Measurements from ENCODE around the gene MYO18B. TPM values are rescaled to one million over a fixed set of nuclear protein-coding genes. Genes with fewer than 3 reads are reported as not detected.

The MYO18B gene
- total RNA-seq, 1 donor from 2014 or later, result 1.1 TPM

DNA sequence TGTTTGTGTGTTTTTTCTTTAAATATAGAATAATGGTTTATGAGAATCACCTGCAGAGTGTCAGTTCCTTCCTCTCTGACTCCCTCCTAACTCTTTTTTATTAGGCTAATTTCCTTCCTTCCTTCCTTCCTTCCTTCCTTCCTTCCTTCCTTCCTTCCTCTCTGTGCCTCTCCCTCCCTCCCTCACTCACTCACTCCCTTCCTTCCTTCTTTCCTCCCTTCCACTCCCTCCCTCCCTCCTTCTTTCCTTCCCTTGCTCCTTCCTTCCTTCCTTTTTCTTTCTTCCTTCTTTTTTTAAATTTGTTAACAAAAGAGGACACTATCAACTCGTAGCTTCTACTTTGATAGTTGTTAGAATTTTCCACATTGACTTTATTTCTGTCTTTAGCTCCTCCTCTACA is 274.9 kb downstream of the MYO18B start:
- H3K27ac Mint-ChIP-seq, result no peak overlapping the region
- no peaks in the 10 kb centered on the region for H3K36me3 Mint-ChIP-seq (ENCODE audit: low read depth)
- H3K27me3 Mint-ChIP-seq (ENCODE audit: insufficient read depth), result no peaks in the 10 kb centered on the region
- intact Hi-C loops (cut with micrococcal nuclease), result no loop called here
- DNase-seq (ENCODE audit: low spot score), result no peak
- H3K4me1 Mint-ChIP-seq (ENCODE audit: low read depth), result no peaks in the 10 kb centered on the region
- no peaks in the 10 kb centered on the region for H3K9me3 Mint-ChIP-seq
- no peak overlapping the region for H3K4me3 Mint-ChIP-seq

DNA sequence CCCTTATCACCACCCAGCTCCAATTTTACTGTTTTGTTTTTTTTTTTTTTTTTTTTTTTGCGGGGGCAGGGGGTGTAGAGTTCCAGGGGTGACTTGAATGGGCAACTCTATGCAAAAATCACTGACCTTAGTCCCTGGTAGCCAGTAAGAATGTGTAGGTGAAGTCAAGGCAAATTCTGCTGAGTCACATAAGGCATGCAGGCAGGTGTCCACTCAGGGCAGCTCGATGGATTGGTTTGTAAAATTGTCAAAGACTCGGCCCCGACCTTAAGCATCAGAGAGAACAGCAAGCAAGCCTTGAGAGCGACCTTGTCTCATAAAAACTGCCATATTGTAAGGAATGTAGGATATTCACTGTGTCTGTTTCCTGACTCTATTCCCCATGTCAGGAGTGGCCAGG is 275.9 kb downstream of the MYO18B start:
- no peaks in the 10 kb centered on the region for H3K9me3 Mint-ChIP-seq
- H3K4me3 Mint-ChIP-seq, result no peak overlapping the region
- no peaks in the 10 kb centered on the region for H3K27me3 Mint-ChIP-seq (ENCODE audit: insufficient read depth)
- H3K27ac Mint-ChIP-seq, result no peak overlapping the region
- H3K4me1 Mint-ChIP-seq (ENCODE audit: low read depth), result no peaks in the 10 kb centered on the region
- intact Hi-C loops (cut with micrococcal nuclease), result no loop called here
- no peaks in the 10 kb centered on the region for H3K36me3 Mint-ChIP-seq (ENCODE audit: low read depth)
- DNase-seq (ENCODE audit: low spot score), result no peak

DNA sequence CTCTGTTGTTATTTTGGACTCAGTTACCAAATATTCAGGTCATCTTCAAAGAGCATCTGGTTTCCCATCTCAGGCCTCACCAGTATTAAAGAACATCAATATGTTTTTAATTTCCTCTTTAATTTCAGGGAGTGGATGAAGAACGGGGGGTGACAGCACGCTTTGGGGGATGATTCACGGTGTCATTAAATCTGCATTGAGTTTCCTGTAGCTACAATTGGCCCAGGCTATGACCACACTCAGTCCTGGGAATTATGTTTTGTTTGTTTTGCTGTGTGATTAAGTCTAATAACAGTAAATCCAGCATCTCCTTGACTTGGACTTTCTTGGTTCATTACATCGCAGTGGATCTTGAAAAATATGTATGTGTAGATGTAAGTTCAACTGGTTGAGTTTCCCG is 277.6 kb downstream of the MYO18B start:
- DNase-seq (ENCODE audit: low spot score), result no peak
- Mint-ChIP-seq H3K4me3 (no peak overlapping the region), H3K4me1 (ENCODE audit: low read depth) (no peaks in the 10 kb centered on the region), H3K36me3 (ENCODE audit: low read depth) (no peaks in the 10 kb centered on the region), H3K27me3 (ENCODE audit: insufficient read depth) (no peaks in the 10 kb centered on the region), H3K27ac (no peak overlapping the region), H3K9me3 (no peaks in the 10 kb centered on the region)
- intact Hi-C loops (cut with micrococcal nuclease), result no loop called here

DNA sequence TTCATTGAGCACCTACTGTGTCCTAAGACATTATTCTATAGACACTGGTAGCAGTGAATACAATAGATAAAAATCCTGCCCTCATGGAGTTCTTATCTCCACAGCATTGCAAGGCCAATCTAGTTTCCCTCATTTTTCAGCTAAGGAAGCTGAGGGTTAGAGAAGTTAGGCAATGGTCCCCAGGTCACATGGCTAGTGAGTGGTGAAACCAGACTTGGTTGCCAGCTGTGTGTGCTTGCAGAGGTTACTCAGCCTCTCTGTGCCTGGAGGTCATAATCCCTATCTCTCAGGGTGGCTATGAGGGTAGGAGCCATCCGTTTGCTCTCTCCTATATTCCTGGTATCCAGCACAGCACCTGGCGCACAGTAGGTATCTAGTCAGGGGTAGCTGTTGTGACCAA is 279.5 kb downstream of the MYO18B start:
- Mint-ChIP-seq H3K4me1 (ENCODE audit: low read depth) (no peaks in the 10 kb centered on the region), H3K27ac (no peak overlapping the region), H3K36me3 (ENCODE audit: low read depth) (no peaks in the 10 kb centered on the region), H3K4me3 (no peak overlapping the region), H3K9me3 (no peaks in the 10 kb centered on the region), H3K27me3 (ENCODE audit: insufficient read depth) (no peaks in the 10 kb centered on the region)
- no peak for DNase-seq (ENCODE audit: low spot score)
- intact Hi-C loops (cut with micrococcal nuclease), result no loop called here

DNA sequence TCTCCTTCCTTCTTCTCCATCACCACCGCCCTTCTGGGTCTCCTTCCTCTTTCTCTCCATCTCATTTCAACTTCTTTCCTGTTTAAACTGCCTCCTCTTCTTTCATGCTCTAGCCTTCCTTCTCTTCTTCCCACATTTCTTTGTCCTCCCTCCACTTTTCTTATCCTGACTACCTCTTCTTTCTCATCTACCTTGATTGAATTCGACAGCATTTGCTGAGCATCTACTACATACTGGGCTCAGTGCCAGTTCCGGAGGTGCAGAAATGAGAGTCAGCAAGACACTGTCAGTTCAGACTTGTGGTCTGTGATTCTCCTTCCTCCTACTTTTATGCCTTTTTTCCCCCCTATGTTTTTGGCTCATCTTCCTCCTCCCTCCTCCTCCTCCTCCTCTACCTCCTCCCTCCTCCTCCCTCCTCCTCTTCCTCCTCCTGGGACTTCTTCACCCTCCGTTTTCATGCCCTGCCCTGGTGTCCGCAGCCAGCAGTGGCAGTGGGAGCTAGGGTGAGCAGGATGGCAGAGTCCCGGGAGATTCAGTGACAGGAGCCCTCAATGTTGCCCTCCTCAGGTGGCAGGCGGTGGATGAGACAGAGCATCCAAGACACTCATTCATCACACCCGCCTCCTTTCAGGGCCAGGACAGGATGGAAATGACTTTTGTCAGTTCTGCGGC is 281.3 kb downstream of the MYO18B start:
- no peak overlapping the region for H3K4me3 Mint-ChIP-seq
- intact Hi-C loops (cut with micrococcal nuclease), result no loop called here
- no peak for DNase-seq (ENCODE audit: low spot score)

DNA sequence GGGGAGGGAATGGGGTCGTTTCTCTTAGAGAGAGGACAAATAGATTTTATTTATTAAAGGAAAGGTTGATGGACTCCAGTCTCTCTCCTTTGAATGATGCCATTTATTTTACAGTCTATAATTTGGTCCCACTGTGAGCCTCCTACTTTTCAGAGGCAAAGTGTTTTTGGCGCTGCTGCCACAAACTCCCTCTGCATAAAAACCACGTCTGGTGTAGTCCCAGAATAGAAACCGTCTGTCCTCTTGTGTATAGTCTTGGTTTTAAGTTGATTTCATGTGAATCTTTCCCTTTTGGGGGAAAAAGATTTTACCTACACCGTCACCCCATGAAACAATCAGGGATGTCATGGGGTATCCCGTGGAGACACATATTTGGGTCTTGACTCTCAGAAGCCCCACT is 283.6 kb downstream of the MYO18B start:
- H3K36me3 Mint-ChIP-seq (ENCODE audit: low read depth), result no peaks in the 10 kb centered on the region

More for the DNA sequence above, 281.3 kb downstream of the MYO18B start:
- no peaks in the 10 kb centered on the region for H3K4me1 Mint-ChIP-seq (ENCODE audit: low read depth)
- no peak overlapping the region for H3K27ac Mint-ChIP-seq
- H3K9me3 Mint-ChIP-seq, result no peaks in the 10 kb centered on the region
- H3K27me3 Mint-ChIP-seq (ENCODE audit: insufficient read depth), result no peaks in the 10 kb centered on the region
- no peaks in the 10 kb centered on the region for H3K36me3 Mint-ChIP-seq (ENCODE audit: low read depth)

DNA sequence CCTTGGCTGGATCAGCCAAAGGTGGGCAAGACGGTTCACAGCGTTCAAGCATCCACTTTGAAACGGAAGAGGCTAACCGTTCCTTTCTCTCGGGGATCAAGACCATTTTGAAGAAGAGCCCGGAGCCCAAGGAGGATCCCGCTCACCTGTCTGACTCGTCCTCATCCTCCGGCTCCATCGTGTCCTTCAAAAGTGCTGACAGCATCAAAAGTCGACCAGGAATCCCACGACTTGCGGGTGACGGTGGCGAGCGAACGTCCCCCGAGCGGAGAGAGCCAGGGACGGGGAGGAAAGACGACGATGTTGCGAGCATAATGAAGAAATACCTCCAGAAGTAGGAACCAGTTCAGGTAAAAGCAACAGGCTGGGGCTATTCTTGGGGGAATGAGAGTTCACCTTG is 285.4 kb downstream of the MYO18B start:
- Mint-ChIP-seq H3K27me3 (ENCODE audit: insufficient read depth) (no peaks in the 10 kb centered on the region), H3K27ac (no peak overlapping the region), H3K9me3 (no peaks in the 10 kb centered on the region), H3K36me3 (ENCODE audit: low read depth) (no peaks in the 10 kb centered on the region), H3K4me1 (ENCODE audit: low read depth) (no peaks in the 10 kb centered on the region), H3K4me3 (no peak overlapping the region)
- intact Hi-C loops (cut with micrococcal nuclease), result no loop called here
- no peak for DNase-seq (ENCODE audit: low spot score)

More for the DNA sequence above, 283.6 kb downstream of the MYO18B start:
- H3K4me3 Mint-ChIP-seq, result no peak overlapping the region
- no peaks in the 10 kb centered on the region for H3K4me1 Mint-ChIP-seq (ENCODE audit: low read depth)
- intact Hi-C loops (cut with micrococcal nuclease), result no loop called here
- no peak overlapping the region for H3K27ac Mint-ChIP-seq
- no peaks in the 10 kb centered on the region for H3K27me3 Mint-ChIP-seq (ENCODE audit: insufficient read depth)
- no peak for DNase-seq (ENCODE audit: low spot score)
- no peaks in the 10 kb centered on the region for H3K9me3 Mint-ChIP-seq

DNA sequence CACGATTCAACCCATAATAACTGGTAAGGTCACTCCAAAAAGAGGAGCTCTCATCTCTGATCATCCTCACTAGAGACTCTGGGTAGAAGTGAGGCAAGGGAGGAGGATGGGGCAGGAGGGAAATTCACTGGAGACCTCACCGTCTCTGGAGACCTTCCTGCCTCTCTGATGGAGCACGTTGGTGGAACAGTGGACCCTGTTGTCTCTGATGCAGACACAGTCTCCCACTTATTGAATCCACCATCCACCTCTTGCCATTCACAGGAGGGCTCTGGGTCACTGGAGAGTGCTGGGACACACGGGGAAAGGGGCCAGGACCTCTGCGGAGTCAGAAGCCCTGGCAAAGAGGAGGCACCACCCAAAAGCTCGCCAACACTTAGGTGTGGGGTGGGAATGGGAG is 289.7 kb downstream of the MYO18B start:
- Mint-ChIP-seq H3K27me3 (ENCODE audit: insufficient read depth) (no peaks in the 10 kb centered on the region), H3K4me1 (ENCODE audit: low read depth) (no peaks in the 10 kb centered on the region), H3K36me3 (ENCODE audit: low read depth) (no peaks in the 10 kb centered on the region), H3K9me3 (peaks cover 13% of the 10 kb centered on the region), H3K27ac (no peak overlapping the region), H3K4me3 (no peak overlapping the region)
- no peak for DNase-seq (ENCODE audit: low spot score)
- intact Hi-C loops (cut with micrococcal nuclease), result no loop called here

DNA sequence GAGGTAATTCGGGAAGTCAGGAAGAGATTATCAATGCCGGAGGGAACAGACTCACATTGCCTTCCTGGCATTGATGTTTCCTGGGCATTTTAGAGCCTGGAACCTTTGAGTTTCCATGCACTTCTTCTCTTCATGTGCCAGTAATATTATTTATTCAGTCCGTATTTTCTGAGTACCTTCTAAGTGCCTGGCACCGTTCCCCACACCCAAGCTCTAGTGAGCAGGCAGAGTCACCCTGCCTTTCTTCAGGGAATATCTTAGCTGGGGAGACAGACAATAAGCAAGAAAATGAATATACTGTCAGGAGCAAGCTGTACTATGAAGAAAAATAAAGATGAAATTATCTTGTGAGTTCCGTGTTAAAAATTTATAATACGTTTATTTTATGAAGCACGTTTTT is 291.1 kb downstream of the MYO18B start:
- intact Hi-C loops (cut with micrococcal nuclease), result no loop called here
- DNase-seq (ENCODE audit: low spot score), result no peak
- H3K27ac Mint-ChIP-seq, result no peak overlapping the region
- H3K36me3 Mint-ChIP-seq (ENCODE audit: low read depth), result no peaks in the 10 kb centered on the region
- H3K4me3 Mint-ChIP-seq, result no peak overlapping the region
- no peaks in the 10 kb centered on the region for H3K27me3 Mint-ChIP-seq (ENCODE audit: insufficient read depth)
- H3K9me3 Mint-ChIP-seq, result peaks cover 14% of the 10 kb centered on the region
- H3K4me1 Mint-ChIP-seq (ENCODE audit: low read depth), result no peaks in the 10 kb centered on the region

DNA sequence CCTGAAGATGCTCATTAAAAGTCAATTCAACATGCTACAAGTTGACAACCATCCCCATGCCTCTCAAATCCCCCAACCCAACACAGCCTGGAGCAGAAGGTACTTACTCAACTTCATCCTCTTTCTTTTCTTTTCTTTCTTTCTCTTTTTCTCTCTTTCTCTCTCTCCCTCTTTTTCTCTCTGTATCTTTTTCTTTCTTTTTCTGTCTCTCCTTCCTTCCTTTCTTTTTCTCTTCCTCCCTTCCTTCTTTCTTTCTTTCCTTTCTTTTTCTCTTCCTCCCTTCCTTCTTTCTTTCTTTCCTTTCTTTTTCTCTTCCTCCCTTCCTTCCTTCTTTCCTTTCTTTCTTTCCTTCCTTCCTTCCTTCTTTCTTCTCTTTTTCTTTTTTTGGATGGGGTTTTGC is 291.6 kb downstream of the MYO18B start:
- Mint-ChIP-seq H3K4me1 (ENCODE audit: low read depth) (no peaks in the 10 kb centered on the region), H3K36me3 (ENCODE audit: low read depth) (no peaks in the 10 kb centered on the region), H3K9me3 (peaks cover 14% of the 10 kb centered on the region), H3K4me3 (no peak overlapping the region), H3K27me3 (ENCODE audit: insufficient read depth) (no peaks in the 10 kb centered on the region), H3K27ac (no peak overlapping the region)
- no peak for DNase-seq (ENCODE audit: low spot score)
- intact Hi-C loops (cut with micrococcal nuclease), result no loop called here

DNA sequence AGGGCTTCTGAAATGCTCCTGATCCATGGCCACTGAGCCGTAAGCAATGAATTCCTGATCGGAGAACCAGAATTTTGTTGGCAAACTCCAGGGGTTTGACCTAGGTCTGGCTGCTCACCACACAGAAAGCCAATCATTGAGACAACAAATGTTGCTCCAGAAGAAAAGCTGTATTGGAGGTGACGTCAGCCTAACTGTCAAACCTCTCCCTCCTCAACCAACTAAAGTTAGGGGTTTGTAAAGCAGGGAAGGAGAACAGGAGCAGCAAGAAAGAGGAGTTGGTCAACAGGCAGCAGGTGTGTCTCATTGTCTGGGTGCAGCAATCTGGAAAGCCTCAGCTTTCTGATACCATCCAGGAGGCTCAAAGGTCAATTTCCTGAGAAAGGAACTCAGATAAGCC is 293.5 kb downstream of the MYO18B start:
- no peak for DNase-seq (ENCODE audit: low spot score)
- Mint-ChIP-seq H3K36me3 (ENCODE audit: low read depth) (no peaks in the 10 kb centered on the region), H3K9me3 (peaks cover 14% of the 10 kb centered on the region), H3K27me3 (ENCODE audit: insufficient read depth) (no peaks in the 10 kb centered on the region), H3K4me3 (no peak overlapping the region), H3K27ac (no peak overlapping the region), H3K4me1 (ENCODE audit: low read depth) (no peaks in the 10 kb centered on the region)
- intact Hi-C loops (cut with micrococcal nuclease), result no loop called here

DNA sequence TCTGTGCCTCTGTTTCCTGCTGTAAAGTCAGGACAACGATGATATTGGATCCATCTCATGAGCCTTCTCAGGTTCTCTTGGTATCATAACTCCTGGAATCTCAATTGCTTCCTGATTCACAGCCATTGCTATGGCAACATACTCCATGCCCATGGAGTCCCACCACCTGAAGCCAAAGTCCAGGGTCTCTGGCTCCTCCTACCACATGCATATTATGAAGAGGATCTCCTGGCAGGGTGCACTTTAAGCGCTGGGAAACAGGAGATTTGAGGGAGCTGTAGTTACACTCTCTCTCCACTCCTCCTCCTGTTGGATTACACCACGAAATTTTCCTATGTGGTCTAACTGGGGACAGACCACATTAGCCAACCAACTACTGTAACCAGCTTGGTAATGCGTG is 296.4 kb downstream of the MYO18B start:
- Mint-ChIP-seq H3K4me3 (no peak overlapping the region), H3K9me3 (peaks cover 14% of the 10 kb centered on the region), H3K36me3 (ENCODE audit: low read depth) (no peaks in the 10 kb centered on the region), H3K27me3 (ENCODE audit: insufficient read depth) (no peaks in the 10 kb centered on the region), H3K4me1 (ENCODE audit: low read depth) (no peaks in the 10 kb centered on the region), H3K27ac (no peak overlapping the region)
- DNase-seq (ENCODE audit: low spot score), result no peak
- intact Hi-C loops (cut with micrococcal nuclease), result no loop called here

DNA sequence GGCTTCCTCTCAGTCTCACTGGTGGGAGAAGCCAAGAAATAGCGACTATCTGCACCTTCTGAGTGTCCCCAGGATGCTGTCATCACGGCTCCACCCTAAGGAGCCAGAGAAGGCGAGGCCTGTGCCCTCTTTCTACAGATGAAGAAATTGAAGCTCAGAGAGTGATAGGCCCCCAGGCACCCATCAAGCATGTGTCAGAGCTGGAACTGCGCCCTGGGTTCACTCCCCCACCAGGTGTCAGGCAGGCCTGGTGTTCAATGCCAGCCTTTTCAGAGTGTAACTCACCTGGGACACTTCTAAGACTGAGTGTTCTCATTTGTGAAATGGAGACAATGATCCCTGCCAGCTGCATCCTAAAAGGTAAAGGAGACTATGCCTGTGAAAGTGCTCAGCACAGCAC is 299.9 kb downstream of the MYO18B start:
- H3K27ac Mint-ChIP-seq, result no peak overlapping the region
- H3K9me3 Mint-ChIP-seq, result no peaks in the 10 kb centered on the region
- no peak overlapping the region for H3K4me3 Mint-ChIP-seq
- DNase-seq (ENCODE audit: low spot score), result no peak
- no peaks in the 10 kb centered on the region for H3K4me1 Mint-ChIP-seq (ENCODE audit: low read depth)
- intact Hi-C loops (cut with micrococcal nuclease), result no loop called here
- H3K27me3 Mint-ChIP-seq (ENCODE audit: insufficient read depth), result no peaks in the 10 kb centered on the region
- H3K36me3 Mint-ChIP-seq (ENCODE audit: low read depth), result no peaks in the 10 kb centered on the region

DNA sequence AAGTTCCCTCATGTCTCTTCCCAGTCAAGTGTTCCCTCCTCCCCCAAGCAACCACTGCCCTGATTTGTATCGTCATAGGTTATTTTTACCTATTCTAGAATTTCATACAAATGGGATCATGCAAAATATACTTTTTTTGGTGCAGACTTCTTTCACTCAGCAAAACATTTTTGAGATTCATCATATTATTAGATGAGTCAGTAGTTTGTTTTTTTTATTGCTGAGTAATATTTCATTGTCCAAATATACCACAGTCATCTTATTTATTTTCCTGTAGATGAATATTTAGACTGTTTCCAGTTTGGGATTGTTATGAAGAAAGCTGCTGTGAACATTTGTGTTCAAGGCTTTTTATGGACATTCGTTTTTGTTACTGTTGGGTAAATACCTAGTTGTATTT is 301.0 kb downstream of the MYO18B start:
- Mint-ChIP-seq H3K27ac (no peak overlapping the region), H3K4me3 (no peak overlapping the region), H3K36me3 (ENCODE audit: low read depth) (no peaks in the 10 kb centered on the region), H3K9me3 (no peaks in the 10 kb centered on the region), H3K27me3 (ENCODE audit: insufficient read depth) (no peaks in the 10 kb centered on the region), H3K4me1 (ENCODE audit: low read depth) (no peaks in the 10 kb centered on the region)
- intact Hi-C loops (cut with micrococcal nuclease), result no loop called here
- DNase-seq (ENCODE audit: low spot score), result no peak

Data from activated T-helper 1 cell treated with anti-CD3 and anti-CD28 coated beads, Interleukin-12 subunit alpha, Interleukin-12 subunit beta, Interleukin-2, Interleukin-4 antibody, amounts not matched to agents 30 ng/mL and 10 ng/mL and 1 ng/mL, durations not matched to agents 14 hours and 24 hours and 36 hours (primary cell).